D341Med (cell line): ENCODE measurements around the gene GAB2.
A peak's percentile ranks its signal among the peaks of the same experiment; 100 is the strongest.

Source experiments
- DNase-seq: peaks from one replicate; pipeline ENCODE4 v3.0.0; 2012; ENCODE audit warnings: low spot score

The GAB2 gene

DNA sequence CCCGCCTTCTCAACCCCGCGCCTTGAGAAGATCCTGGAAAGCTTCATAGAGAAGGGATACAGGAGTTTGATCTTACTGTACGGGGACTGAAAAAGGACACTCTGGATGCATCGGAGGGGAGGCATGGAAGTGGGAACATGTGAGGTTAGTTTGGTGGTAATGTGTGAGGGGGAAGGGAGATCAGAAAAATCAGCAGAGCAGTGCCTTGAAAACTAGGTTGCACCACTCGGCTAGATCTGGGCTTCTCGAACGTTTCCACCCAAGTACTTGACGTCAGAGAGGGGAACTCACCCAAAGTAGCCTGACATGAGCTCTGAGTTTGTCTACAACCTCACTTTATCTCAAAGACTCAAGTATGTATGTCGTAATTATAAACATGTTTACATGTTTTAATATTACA lies 214.4 kb downstream of the GAB2 start:
- no peak for DNase-seq

DNA sequence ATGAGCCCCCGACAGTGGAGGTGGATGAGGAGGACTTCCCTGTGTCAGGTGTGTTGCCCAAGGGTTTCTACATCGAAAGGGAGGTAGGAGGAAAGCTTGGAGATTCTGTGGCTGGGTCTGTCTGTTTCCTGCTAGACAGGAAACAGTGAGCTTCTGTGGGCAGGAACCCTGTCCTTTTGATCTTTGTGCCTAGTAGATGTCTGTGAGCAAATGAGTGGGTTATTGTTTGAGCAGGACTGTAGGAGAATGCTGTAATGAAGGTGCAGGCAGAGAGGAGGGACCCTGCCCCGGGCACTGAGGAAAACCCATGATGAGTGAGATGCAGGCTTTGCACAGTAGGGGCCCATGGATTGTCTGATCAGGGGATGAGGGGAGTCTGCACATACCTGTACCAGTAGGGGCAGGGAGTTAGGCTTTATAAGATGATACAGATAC lies 214.9 kb downstream of the GAB2 start:
- no peak for DNase-seq

DNA sequence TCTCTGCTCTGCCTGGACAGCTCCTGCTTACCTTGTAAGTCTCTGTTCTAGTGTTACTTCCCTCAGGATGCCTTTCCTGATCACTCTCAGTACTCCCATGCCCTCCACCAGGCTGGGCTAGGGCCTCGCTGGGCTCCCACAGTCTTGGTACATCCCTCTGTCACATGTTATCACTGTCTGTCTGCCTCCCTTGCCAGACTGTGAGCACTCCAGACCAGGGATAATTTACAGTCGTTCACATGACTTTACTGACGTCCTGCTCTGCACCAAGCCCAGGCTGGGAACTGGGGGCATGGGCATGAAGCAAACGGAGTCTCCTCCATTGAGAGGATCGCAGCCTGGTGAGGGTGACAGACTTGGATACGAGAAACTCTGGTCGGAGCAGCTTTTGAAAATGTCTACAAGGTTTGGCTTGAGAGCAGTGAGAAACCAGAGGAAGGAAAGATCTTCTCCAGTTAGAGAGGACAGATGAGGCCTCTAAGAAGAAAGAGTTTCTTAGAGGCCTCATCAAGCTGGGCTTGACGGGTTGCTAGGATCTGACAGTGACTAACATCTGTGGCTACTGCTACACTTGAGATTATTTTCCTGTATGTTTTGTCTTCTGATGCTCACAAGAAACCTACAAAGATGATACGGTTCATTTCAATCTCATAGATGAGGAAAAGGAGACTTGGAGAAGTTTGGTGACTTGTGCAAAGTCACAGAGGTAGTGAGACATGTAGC lies 216.4 kb downstream of the GAB2 start:
- no peak for DNase-seq

DNA sequence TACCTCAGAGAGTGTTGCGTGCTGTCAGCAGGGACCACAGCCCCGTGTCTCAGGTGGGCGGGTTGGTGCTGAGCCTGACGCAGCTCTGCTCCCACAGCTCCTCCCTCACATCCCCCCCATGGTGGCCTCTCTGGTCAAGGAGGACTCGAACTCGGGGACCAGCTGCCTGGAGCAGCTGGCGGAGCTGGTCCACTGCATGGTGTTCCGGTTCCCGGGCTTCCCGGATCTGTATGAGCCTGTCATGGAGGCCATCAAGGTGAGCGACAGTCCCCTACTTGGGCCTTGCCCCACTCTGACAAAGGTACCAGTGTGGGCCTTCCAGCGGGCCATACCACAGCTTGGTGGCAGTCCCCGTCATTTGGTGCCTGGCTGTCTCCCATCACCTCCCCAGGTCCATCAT lies 217.1 kb downstream of the GAB2 start:
- DNase-seq, result no peak

GRCh38 chr11:78200061-78200460 lies 217.6 kb downstream of the GAB2 start:
- no peak for DNase-seq

- no peak for DNase-seq
These were observed 218.0 kb downstream of the GAB2 start for GRCh38 chr11:78199653-78200015.

DNA sequence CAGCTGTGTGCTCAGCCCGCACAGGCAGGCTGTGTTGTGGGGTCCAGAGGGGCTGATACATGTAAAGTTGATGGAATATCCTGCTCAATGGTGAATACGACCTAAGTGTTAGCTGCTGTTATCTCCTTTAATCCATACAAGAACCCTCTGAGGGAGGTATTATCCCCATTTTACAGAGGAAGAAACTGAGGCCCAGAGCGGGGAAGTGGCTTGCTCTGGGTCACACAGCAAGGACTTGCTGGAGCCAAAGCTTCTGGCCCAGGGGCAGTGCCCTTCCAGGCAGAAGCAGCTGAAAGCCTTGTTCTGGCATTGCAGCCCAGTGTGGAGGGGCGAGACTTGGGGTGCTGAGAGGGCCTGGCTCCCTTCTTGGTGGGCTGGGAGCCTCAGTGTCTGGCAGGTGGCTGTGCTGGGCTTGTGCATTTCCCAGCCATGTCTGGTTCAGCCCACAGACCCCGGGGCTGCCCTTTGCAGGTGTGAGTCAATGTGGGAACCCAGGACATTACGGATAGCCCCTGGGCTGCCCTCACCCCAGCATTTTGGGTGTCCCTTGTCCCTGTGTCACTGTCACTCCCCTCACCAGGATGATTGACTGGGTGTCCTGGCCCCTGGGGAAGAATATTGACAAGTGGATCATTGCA lies 218.5 kb downstream of the GAB2 start:
- no peak for DNase-seq

- no peak for DNase-seq
These were observed 219.8 kb downstream of the GAB2 start for GRCh38 chr11:78197816-78198215.

DNA sequence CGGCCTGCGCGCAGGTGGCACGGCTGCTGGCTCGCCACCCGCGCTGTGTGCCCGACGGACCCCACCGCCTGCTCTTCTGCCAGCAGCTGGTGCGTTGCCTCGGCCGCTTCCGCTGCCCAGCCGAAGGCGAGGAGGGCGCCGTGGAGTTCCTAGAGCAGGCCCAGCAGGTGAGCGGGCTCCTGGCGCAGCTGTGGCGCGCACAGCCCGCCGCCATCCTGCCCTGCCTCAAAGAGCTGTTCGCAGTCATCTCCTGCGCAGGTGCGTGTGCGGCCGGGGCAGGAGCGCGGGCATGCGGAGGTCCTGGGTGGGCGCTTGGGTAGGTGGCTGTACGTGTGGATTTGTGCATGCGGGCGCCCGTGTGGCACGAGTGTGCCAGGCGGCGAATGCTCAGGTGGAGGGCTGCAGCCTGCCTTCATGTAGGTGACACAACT lies 220.9 kb downstream of the GAB2 start:
- DNase-seq, result no peak

DNA sequence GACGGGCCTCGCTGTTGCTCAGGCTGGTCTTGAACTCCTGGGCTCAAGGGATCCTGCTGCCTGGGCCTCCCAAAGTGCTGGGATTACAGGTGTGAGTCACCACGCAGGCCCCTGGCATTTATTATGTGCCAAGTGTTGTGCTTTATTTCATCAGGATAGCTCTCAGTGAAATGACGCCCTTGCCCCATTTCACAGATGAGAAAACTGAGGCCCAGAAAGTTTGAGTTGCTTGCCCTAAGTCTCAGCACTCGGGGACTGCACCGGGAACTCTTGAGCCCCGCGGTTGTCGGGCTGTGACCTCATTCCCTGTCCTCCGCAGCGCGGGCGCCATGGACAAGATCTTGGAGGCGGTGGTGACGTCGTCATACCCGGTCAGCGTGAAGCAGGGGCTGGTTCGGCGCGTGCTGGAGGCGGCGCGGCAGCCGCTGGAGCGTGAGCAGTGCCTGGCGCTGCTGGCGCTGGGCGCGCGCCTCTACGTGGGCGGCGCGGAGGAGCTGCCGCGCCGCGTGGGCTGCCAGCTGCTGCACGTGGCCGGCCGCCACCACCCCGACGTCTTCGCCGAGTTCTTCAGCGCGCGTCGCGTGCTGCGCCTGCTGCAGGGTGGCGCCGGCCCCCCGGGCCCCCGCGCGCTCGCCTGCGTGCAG lies 221.6 kb downstream of the GAB2 start:
- DNase-seq, result no peak

- DNase-seq, result no peak
These were observed 223.1 kb downstream of the GAB2 start for GRCh38 chr11:78194490-78194889.

DNA sequence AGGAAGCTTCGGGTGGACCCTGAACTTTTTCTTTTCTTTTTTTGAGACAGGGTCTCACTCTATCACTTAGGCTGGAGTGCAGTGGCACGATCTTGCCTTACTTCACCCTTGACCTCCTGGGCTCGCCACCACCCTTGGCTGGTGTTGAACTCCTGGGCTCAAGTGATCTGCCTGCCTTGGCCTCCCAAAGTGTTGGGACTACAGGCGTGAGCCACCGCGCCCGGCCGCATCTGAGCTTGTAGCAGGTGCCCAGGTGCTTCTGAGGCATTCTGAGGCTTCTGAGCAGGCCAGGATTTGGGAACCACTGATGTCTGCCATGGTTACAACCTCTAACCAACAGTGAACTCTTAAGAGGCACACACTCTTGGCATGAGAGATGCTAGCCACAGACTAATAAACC lies 223.8 kb downstream of the GAB2 start:
- DNase-seq, result no peak

- no peak for DNase-seq
These were observed 224.7 kb downstream of the GAB2 start for GRCh38 chr11:78192911-78193351.

DNA sequence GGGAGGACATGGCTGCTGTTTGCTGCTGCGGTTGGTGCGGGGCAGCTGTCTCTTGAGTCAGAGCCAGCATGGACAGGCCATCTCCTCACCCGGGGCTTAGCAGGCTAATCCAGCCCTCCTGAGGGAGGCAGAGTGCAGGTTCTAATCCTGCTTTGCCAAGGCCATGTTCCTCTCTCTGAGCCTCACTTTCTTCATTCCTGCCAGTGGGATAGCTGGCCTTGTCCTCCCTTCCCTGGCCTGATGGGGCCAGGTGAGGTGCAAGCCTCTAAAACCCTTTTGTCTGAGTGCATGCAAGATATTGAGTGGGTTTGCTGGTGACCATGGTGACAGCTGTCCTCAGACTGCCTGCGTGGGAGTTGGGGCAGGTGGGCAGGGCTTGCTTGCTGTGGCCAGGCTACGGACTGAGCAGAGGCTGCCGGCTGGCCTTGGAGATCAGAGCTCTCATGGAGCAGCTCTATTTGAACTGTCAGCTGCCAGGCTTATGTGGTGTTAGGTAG lies 225.3 kb downstream of the GAB2 start:
- no peak for DNase-seq

GRCh38 chr11:78190871-78191538 lies 226.6 kb downstream of the GAB2 start:
- no peak for DNase-seq

GRCh38 chr11:78190374-78190773 lies 227.2 kb downstream of the GAB2 start:
- no peak for DNase-seq

- DNase-seq, result no peak
These were observed 227.8 kb downstream of the GAB2 start for GRCh38 chr11:78189851-78190250.

GRCh38 chr11:78189174-78189724 lies 228.4 kb downstream of the GAB2 start:
- DNase-seq, result no peak

GRCh38 chr11:78188286-78189173 lies 229.1 kb downstream of the GAB2 start, which contains the start of the genes KCTD21 and USP35:
Gene KCTD21, minus strand, starts transcription at chr11:78188626. Its CDS starts 14,072 bp downstream, at chr11:78174554.
Gene USP35, plus strand, starts transcription at chr11:78188919. Its CDS starts 7,327 bp downstream, at chr11:78196246.
- DNase-seq, result peak; percentile 98

DNA sequence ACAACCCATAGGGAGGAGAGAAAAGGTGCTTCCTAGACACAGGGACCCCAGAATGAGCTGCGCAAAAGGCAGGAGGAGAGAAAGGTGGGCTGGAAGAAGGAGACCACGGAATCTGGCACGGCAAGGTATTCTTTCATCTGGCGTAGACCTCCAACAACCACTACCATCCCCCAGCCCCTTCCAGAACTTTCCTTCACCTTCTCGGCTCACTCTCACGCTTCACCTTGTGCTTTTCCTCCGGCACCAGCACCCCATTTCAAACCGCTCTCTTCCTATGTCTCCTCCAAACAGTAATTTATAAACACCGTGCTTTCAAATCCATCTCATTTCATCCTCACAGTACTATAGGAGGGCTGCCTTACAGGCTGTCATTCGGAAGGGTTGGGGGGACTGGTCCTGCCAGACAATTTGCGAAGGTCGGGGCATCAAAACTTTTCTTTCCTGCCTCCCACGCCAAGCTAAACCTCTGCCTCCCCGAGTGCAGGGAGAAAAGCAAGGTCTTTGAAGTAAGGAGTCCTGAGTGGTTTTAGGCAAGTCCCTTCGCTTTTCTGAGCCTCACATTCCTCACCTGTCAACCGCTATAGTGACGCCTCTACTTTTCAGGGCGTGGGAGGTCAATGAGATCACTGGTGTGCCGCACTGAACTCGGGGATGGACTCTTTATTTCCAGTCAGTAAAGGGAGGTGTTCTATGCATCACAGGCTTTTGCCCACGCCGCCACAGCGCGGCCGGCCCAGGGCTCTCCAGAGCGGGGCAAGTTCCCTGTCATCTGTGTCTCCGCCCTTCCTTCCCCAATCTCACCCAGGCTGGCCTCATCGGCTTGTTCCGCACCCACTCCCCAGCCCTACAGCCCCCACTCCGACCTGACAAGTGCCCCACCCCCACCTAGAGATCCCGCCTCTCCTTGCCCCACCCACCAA lies 230.0 kb downstream of the GAB2 start:
- DNase-seq, result no peak
